Activated naive CD4-positive, alpha-beta T cell treated with anti-CD3 and anti-CD28 coated beads, Interleukin-2, amount 10 ng/mL, durations not matched to agents 7 days and 5 days (primary cell): ENCODE data around the gene CD68.
A peak's percentile ranks its signal among the peaks of the same experiment; 100 is the strongest.

ENCODE experiments used
- CTCF ChIA-PET: fragments of 350-600 bp; sonication (Branson Sonifier 250); formaldehyde crosslinking; loops from one replicate; lab custom pipeline; 2021; ENCODE audit warnings: antibody characterized with exemption; lab: Charles Lee
- DNase-seq: peaks from one replicate; pipeline ENCODE4 v3.0.0-alpha.2; 2020
- H3K27ac Mint-ChIP-seq: one replicate; pipeline ENCODE4 v1.8.0; 2021; ENCODE audit warnings: mild to moderate bottlenecking, moderate library complexity, mixed read lengths
- H3K27me3 Mint-ChIP-seq: one replicate; pipeline ENCODE4 v1.8.0; 2021; ENCODE audit warnings: mild to moderate bottlenecking, mixed read lengths
- H3K36me3 Mint-ChIP-seq: one replicate; pipeline ENCODE4 v1.8.0; 2021; ENCODE audit warnings: mixed read lengths
- H3K4me1 Mint-ChIP-seq: one replicate; pipeline ENCODE4 v1.8.0; 2021; ENCODE audit warnings: mixed read lengths
- H3K4me3 Mint-ChIP-seq: one replicate; pipeline ENCODE4 v1.8.0; 2021; ENCODE audit warnings: mild to moderate bottlenecking, moderate library complexity, mixed read lengths
- H3K9me3 Mint-ChIP-seq: one replicate; pipeline ENCODE4 v1.8.0; 2021; ENCODE audit warnings: mixed read lengths

Gene CD68, protein sequence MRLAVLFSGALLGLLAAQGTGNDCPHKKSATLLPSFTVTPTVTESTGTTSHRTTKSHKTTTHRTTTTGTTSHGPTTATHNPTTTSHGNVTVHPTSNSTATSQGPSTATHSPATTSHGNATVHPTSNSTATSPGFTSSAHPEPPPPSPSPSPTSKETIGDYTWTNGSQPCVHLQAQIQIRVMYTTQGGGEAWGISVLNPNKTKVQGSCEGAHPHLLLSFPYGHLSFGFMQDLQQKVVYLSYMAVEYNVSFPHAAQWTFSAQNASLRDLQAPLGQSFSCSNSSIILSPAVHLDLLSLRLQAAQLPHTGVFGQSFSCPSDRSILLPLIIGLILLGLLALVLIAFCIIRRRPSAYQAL

DNA sequence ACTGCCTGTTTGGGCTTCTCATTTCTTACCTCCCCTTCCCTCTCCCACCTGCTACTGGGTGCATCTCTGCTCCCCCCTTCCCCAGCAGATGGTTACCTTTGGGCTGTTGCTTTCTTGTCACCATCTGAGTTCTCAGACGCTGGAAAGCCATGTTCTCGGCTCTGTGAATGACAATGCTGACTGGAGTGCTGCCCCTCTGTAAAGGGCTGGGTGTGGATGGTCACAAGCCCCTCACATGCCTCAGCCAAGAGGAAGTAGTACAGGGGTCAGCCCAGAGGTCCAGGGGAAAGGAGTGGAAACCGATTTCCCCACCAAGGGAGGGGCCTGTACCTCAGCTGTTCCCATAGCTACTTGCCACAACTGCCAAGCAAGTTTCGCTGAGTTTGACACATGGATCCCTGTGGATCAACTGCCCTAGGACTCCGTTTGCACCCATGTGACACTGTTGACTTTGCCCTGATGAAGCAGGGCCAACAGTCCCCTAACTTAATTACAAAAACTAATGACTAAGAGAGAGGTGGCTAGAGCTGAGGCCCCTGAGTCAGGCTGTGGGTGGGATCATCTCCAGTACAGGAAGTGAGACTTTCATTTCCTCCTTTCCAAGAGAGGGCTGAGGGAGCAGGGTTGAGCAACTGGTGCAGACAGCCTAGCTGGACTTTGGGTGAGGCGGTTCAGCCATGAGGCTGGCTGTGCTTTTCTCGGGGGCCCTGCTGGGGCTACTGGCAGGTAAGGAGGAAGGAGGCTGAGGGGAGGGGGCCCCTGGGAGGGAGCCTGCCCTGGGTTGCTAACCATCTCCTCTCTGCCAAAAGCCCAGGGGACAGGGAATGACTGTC lies at the start of gene CD68:
Gene CD68 (plus strand): TSS at position 638 of the 833 bp plus-strand sequence. CDS start 40 bp downstream, at position 678.
- CTCF ChIA-PET: interaction anchor here (1.2 to 1.3 kb wide), 2 partner anchors 10 to 35 kb away, joined by 3 read pairs; partner anchors contain the start of genes FXR2 and SOX15
- Mint-ChIP-seq H3K27me3 (no peaks in the 10 kb centered on the region), H3K4me3 (peak within 1 kb of the TSS; percentile 58), H3K4me1 (peaks cover 91% of the 10 kb centered on the region), H3K36me3 (peaks cover 75% of the 10 kb centered on the region), H3K27ac (peak within 1 kb of the TSS; percentile 87), H3K9me3 (no peaks in the 10 kb centered on the region)
- peak; percentile 64 for DNase-seq

DNA sequence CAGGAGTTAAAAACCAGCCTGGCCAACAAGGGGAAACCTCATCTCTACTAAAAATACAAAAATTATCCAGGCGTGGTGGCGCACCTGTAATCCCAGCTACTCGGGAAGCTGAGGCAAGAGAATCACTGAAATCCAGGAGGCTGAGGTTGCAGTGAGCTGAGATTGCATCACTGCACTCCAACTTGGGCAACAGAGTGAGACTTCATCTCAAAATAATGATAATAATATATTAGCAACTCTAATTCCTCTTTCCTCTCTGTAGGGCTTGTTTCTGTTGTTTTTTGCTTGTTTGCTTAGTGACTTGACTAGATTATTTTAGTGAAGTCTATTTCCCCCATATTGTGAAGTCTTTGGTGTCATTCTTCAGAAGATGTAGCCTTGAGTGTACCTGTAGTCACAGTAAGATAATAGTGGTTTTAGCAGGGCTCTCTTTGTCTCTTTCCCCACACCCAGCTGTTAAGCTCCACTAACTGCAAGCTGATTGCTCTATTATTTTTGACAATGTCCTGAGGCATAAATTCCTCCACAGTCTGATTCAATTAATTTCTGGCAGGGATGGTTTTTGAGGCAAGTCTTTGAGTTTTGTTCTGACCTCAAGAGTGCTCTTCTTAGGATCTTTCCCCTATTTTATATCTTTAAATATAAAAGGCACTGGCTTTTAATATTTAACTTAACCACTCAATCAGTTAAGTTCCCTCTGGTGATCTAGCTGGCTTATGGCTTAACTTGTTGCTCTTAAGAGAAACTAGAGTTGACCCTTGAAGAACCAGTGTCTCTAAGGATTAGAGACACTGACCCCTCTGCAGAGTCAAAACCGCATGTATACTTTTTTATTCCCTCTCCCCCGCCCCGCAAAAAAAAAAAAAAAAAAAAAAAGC lies 49.2 kb upstream of the CD68 start:
- Mint-ChIP-seq H3K27me3 (no peaks in the 10 kb centered on the region), H3K4me3 (no peak overlapping the region), H3K36me3 (peaks cover 13% of the 10 kb centered on the region), H3K4me1 (no peaks in the 10 kb centered on the region), H3K9me3 (peaks cover 22% of the 10 kb centered on the region), H3K27ac (no peak overlapping the region)
- CTCF ChIA-PET: interaction anchor here (1.0 kb wide), 1 partner anchor 30 kb away, joined by 3 read pairs; no protein-coding TSS in a partner anchor
- no peak for DNase-seq

DNA sequence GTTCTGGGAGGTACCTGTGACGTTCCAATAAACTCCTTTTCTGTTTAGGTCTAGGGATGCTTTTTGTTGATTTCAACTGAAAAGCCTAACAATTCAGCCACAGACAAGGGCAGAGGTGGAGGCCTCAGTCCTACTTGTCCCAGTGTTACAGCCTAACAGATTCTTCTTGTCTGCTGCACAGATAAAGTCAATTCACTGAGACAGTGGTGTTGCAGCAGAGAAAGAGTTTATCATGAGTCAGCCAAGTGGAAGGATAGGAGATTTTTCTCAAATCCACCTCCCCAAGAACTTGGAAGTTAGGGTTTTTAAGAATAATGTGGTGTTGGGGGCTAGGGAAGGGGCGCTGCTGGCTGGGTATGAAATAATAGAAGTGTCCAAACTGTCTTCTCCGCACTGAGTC lies 41.4 kb upstream of the CD68 start:
- H3K27ac Mint-ChIP-seq: no peak overlapping the region
- peaks cover 20% of the 10 kb centered on the region for H3K27me3 Mint-ChIP-seq
- no peak for DNase-seq
- CTCF ChIA-PET: interaction anchor here (0.7 to 2.9 kb wide), 2 partner anchors 16 to 22 kb away, joined by 4 to 7 read pairs; no protein-coding TSS in a partner anchor
- no peaks in the 10 kb centered on the region for H3K4me1 Mint-ChIP-seq
- peaks cover 1% of the 10 kb centered on the region for H3K36me3 Mint-ChIP-seq
- H3K9me3 Mint-ChIP-seq: peaks cover 10% of the 10 kb centered on the region
- H3K4me3 Mint-ChIP-seq: no peak overlapping the region

DNA sequence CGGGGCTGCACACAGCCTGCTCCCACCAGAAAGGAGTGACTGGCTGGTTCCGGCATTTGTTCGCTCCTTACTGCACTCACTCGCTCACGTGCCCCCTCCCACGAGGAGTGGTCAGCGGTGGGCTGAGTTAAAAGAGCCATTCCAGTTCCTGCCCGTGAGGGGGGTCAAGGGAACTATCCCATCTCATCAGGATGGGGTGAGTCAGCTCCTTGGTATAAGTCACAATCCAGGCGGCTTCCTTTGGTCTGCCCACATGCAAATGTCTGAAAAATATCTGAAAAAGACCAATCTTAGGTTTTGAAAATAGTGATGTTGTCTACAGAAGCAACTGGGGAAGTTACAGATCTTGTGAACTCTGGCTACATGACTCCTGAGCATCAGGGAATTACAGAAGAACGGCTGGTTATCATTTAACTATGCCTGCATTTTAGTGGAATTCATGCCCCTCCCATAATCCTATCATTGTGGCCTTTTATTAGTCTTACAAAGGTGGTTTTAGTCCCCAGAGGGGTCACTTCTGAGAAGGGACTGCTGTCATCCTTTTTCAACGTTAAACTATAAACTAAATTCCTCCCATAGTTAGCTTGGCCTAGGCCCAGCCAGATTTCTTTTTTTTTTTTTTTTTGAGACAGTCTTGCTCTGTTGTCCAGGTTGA lies 40.4 kb upstream of the CD68 start:
- Mint-ChIP-seq H3K27ac (no peak overlapping the region), H3K4me3 (no peak overlapping the region), H3K27me3 (peaks cover 22% of the 10 kb centered on the region), H3K36me3 (peaks cover 1% of the 10 kb centered on the region), H3K4me1 (no peaks in the 10 kb centered on the region), H3K9me3 (peaks cover 10% of the 10 kb centered on the region)
- DNase-seq: no peak
- CTCF ChIA-PET: interaction anchor here (2.9 kb wide), 1 partner anchor 21 kb away, joined by 7 read pairs; no protein-coding TSS in a partner anchor

DNA sequence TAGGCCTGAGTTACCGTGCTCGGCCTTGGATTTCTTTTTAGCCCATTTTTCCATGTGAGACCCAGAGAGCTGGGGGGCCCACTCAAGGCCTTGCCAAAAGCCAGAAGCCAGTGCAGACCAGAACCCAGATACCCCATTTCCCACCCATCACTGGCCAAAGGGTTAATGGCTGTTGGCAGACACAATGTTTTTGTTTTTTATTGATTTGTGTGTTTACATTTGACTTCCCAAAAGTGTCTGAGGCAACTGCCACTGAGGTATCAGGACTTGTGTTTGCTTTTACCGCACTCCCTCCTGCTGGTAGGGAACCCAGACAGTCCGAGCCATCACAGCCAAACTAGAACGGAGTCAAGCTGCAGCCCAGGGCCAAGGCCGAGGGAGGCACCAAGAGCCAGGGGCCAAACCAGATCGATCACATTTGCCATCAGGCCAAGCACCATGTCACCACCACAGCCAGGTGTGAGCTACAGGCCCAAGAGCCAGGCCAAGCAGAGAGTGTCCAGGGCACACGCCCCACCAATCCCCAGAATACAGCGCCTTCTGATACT lies 38.3 kb upstream of the CD68 start:
- Mint-ChIP-seq H3K27me3 (peaks cover 22% of the 10 kb centered on the region), H3K36me3 (peaks cover 1% of the 10 kb centered on the region), H3K9me3 (peaks cover 10% of the 10 kb centered on the region), H3K4me3 (no peak overlapping the region), H3K27ac (no peak overlapping the region), H3K4me1 (no peaks in the 10 kb centered on the region)
- CTCF ChIA-PET: interaction anchor here (0.6 to 1.3 kb wide), 3 partner anchors 11 to 589 kb away, joined by 3 read pairs; no protein-coding TSS in a partner anchor
- no peak for DNase-seq

DNA sequence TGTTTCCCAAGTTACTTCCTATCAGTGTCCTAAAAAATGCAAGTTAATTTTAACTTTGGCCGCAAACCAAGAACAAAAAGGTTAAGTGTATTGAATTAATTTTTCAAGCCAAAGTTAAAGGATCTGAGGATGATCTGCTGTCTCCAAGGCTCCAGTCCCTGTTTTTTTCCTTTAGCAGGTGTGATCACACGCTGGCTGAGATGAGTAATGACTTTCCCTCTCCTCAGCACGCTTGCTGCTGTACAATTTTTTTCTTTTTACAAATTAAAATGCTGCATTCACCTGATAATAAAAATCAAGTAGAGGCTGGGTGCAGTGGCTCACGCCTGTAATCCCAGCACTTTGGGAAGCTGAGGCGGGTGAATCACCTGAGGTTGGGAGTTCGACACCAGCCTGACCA lies 34.5 kb upstream of the CD68 start:
- H3K27ac Mint-ChIP-seq: no peak overlapping the region
- H3K36me3 Mint-ChIP-seq: peaks cover 12% of the 10 kb centered on the region
- H3K4me3 Mint-ChIP-seq: no peak overlapping the region
- CTCF ChIA-PET: no interaction called here
- no peak for DNase-seq
- H3K9me3 Mint-ChIP-seq: no peaks in the 10 kb centered on the region
- peaks cover 20% of the 10 kb centered on the region for H3K4me1 Mint-ChIP-seq
- peaks cover 11% of the 10 kb centered on the region for H3K27me3 Mint-ChIP-seq

DNA sequence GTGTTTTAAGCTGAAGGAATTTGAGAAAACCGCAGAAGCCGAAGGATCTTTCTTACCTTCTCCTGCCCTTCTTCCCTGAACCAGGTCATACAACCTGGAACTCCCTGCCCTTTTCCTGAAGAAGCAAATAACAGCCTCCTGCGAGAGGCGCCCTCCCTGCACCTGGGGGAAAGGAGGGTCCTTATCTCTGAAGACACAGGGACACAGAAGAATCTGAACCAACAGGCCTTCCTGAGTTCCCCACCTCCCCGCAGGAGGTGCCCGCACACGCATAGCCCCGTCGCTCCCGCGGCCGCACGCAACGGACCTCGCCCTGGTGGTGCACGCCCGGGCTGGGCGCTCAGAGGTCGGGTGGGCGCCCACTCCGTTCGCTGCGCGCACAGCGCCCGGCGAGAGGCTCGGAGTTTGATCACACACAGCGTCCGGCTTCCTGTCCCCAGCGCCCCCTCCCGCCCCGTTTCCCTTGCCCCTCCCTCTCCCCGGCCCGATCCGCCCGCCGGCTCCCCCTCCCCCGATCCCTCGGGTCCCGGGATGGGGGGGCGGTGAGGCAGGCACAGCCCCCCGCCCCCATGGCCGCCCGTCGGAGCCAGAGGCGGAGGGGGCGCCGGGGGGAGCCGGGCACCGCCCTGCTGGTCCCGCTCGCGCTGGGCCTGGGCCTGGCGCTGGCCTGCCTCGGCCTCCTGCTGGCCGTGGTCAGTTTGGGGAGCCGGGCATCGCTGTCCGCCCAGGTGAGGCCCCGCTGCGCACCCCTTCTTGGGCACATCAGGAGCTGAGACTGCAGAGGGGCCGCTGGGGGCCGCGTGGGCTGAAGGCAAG lies 30.6 kb upstream of the CD68 start, which contains the start of gene TNFSF12:
Gene TNFSF12 (plus strand): TSS at position 474 of the 816 bp plus-strand sequence. CDS start 96 bp downstream, at position 570.
- DNase-seq: peak; percentile 82
- H3K27ac Mint-ChIP-seq: peak within 1 kb of the TSS; percentile 90
- peak within 1 kb of the TSS; percentile 93 for H3K4me3 Mint-ChIP-seq
- H3K4me1 Mint-ChIP-seq: peaks cover 59% of the 10 kb centered on the region
- CTCF ChIA-PET: interaction anchor here (0.8 to 4.6 kb wide), 3 partner anchors 12 to 34 kb away, joined by 3 to 26 read pairs (median 7); partner anchors contain the start of gene SENP3
- H3K27me3 Mint-ChIP-seq: no peaks in the 10 kb centered on the region
- H3K9me3 Mint-ChIP-seq: no peaks in the 10 kb centered on the region
- H3K36me3 Mint-ChIP-seq: peaks cover 39% of the 10 kb centered on the region

DNA sequence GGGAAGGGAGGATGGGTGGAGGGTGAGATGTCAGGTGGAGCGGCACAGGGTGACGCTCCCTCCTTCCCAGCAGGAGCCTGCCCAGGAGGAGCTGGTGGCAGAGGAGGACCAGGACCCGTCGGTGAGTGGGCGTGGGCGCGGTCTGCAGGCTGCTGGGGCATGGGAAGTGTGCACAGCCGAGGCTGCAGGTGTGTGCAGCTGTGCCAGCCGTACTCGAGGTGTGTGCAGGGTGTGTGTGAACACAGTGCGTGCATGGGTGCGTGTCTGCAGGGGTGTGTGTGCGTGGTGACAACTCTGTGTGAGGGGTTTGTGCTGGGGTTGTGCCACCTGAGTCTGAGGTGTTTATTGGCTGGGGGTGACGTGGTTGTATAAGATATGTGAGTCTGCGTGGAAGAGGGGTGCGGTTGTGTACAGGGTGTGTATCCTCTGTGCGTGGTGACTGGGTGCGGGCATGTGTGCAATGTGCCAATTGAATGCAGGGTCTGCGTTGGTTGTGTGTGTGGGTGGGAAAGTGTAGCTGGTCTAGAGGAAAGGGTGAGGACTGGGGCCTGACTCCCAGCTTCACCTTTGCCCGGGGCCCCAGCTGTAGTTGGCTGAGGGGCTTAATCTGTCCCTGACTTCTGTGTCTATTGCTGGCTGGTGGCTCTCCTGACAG lies 29.9 kb upstream of the CD68 start:
- no peaks in the 10 kb centered on the region for H3K27me3 Mint-ChIP-seq
- H3K36me3 Mint-ChIP-seq: peaks cover 42% of the 10 kb centered on the region
- no peaks in the 10 kb centered on the region for H3K9me3 Mint-ChIP-seq
- peaks cover 63% of the 10 kb centered on the region for H3K4me1 Mint-ChIP-seq
- H3K27ac Mint-ChIP-seq: peak overlapping the region; percentile 86
- CTCF ChIA-PET: interaction anchor here (0.8 to 4.6 kb wide), 3 partner anchors 11 to 34 kb away, joined by 3 to 26 read pairs (median 7); partner anchors contain the start of gene SENP3
- peak overlapping the region; percentile 86 for H3K4me3 Mint-ChIP-seq
- DNase-seq: peak; percentile 68

DNA sequence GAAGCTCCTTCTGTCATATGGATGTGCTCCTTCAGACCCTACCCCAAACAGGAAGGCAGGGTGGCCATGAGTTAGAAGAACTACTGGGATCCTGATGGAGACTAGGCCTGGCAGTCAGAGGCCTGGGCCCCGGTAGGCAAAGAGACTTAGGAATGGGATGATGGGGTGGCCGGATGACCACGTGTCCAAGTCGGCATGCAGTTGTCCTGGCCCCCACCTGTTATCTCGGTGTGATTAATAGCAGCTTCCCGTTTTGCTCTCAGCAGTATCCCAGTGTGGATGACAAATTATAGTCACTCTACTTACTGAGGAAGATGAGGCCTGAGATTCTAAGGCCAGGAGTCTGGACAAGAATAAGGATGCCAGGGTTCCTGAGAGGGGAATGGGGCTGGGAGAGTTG lies 29.1 kb upstream of the CD68 start:
- Mint-ChIP-seq H3K36me3 (peaks cover 47% of the 10 kb centered on the region), H3K4me3 (peak overlapping the region; percentile 86), H3K4me1 (peaks cover 71% of the 10 kb centered on the region), H3K27me3 (no peaks in the 10 kb centered on the region), H3K9me3 (no peaks in the 10 kb centered on the region), H3K27ac (peak overlapping the region; percentile 86)
- DNase-seq: no peak
- CTCF ChIA-PET: interaction anchor here (1.0 to 4.6 kb wide), 2 partner anchors 11 to 36 kb away, joined by 3 to 26 read pairs; partner anchors contain the start of gene SENP3

DNA sequence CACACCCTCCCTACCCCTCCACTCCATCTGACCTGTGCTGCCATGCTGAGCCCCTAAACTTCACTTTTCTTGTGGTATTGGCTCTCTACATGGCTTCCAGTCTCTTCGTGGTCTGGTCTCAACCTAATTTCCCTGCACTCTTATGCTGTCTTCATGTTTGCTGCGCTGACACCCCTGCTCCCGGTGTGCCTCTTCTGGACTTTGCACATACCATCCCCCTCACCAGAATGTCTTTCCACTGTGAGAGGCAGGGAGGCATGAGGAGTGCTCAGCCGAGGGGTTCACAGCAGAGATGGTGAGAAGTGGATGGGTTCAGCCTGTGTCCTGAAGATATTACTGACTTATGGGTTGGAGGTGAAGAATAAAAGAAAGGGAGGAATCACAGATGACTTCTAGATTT lies 28.0 kb upstream of the CD68 start:
- no peaks in the 10 kb centered on the region for H3K9me3 Mint-ChIP-seq
- H3K27me3 Mint-ChIP-seq: no peaks in the 10 kb centered on the region
- peak overlapping the region; percentile 86 for H3K4me3 Mint-ChIP-seq
- CTCF ChIA-PET: interaction anchor here (1.2 to 1.4 kb wide), 2 partner anchors 9 to 37 kb away, joined by 4 to 11 read pairs; no protein-coding TSS in a partner anchor
- peaks cover 77% of the 10 kb centered on the region for H3K4me1 Mint-ChIP-seq
- no peak for DNase-seq
- H3K27ac Mint-ChIP-seq: peak overlapping the region; percentile 86
- H3K36me3 Mint-ChIP-seq: peaks cover 52% of the 10 kb centered on the region

DNA sequence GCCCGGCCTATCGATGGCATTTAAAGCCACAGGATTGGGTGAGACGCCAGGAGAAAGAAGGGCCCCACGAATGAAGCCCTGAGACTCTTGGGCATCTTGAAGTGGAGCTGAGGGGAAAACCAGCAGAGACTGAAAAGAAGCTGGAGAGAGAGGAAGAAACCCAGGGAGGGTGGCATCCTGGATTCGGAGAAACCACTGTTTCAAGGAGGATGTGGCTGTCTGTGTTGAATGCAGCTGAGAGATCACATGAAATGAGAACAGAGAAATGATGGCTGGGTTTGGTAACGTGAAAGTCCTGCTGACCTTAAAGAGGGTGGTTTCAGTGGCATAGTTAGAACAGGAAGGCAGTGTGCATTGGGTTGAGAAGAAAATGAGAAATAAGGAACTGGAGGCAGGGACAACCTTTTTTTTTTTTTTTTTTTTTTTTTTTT lies 26.8 kb upstream of the CD68 start:
- Mint-ChIP-seq H3K36me3 (peaks cover 58% of the 10 kb centered on the region), H3K4me3 (peak overlapping the region; percentile 45), H3K9me3 (no peaks in the 10 kb centered on the region), H3K4me1 (peaks cover 81% of the 10 kb centered on the region), H3K27me3 (no peaks in the 10 kb centered on the region), H3K27ac (peak overlapping the region; percentile 86)
- CTCF ChIA-PET: interaction anchor here (0.9 to 1.4 kb wide), 6 partner anchors 8 to 197 kb away, joined by 3 to 11 read pairs (median 4); no protein-coding TSS in a partner anchor
- DNase-seq: peak; percentile 78
